Adrenal gland (tissue), 19 donors: ENCODE results near the gene MAPRE3. TPM values are rescaled to one million over a fixed set of nuclear protein-coding genes. Genes with fewer than 3 reads are reported as not detected.
"Not testable (repeated sequence)": the region's sequence is repeated elsewhere in the genome, so short reads cannot be mapped to it uniquely, and the experiment has no call there.

Experiments used
- DNase-seq, 7 donors: peaks; one replicate each; pipeline ENCODE4 v3.0.0-alpha.2; 2019 to 2020
- H3K27ac ChIP-seq, 5 donors: fragments of 200-600 bp; sonication (generic) in 4 of 5; 1 replicate in 3 of 5; 2 replicates in 2 of 5; pipeline versions ENCODE4 v1.5.1 to v1.8.0; 2016 to 2020; ENCODE audit warnings: mild to moderate bottlenecking in 1 of 5
- H3K27me3 ChIP-seq: fragments of 200-600 bp; 2 replicates; pipeline ENCODE4 v1.8.0; 2021
- H3K36me3 ChIP-seq, 2 donors: fragments of 200-600 bp; replicated peaks in 1 of 2; 1 replicate in 1 of 2; 2 replicates in 1 of 2; pipeline versions ENCODE4 v1.5.1 to v1.8.0; 2018 to 2022
- H3K4me1 ChIP-seq, 2 donors: fragments of 200-600 bp; replicated peaks in 1 of 2; 1 replicate in 1 of 2; 2 replicates in 1 of 2; pipeline versions ENCODE4 v1.5.1 to v1.8.0; 2018 to 2021
- H3K4me3 ChIP-seq, 4 donors: fragments of 200-600 bp; sonication (generic) in 3 of 4; one replicate each; pipeline ENCODE4 v1.5.1; 2016 to 2018
- H3K9me3 ChIP-seq, 3 donors: fragments of 200-600 bp; sonication (generic) in 1 of 3; replicated peaks in 1 of 3; 1 replicate in 2 of 3; 2 replicates in 1 of 3; pipeline versions ENCODE4 v1.5.1 to v1.8.0; 2016 to 2021
- POLR2A ChIP-seq, 2 donors: fragments of 450-650 bp; IDR thresholded peaks; one replicate each; pipeline ENCODE4 v1.6.1; 2017; ENCODE audit warnings: antibody characterized with exemption in 2 of 2, mild to moderate bottlenecking in 2 of 2, moderate library complexity in 1 of 2
- WGBS, 4 donors: extraction: QIAGEN DNeasy Blood & Tissue Kit in 2 of 4; methylation state at CpG; one replicate each; pipeline versions ENCODE4 v1.1.5 to v1.1.7; 2013 to 2017; 5-methylcytosine and 5-hydroxymethylcytosine counted together
- intact Hi-C, 2 donors: fragments of 100-400 bp; cut with DNase I; formaldehyde crosslinking; loops; one replicate each; pipeline versions ENCODE4 v1.14.1 to v1.15.0; 2022 to 2023
- long read RNA-seq, 10 donors: library from polyadenylated mRNA in 3 of 10; unstranded in 2 of 10; stranded (forward) in 1 of 10; transcript quantifications; one replicate each; pipeline ENCODE4 v2.0.0 and lab custom pipeline, GENCODE V29; 2021 to 2026
- polyA plus RNA-seq, 3 donors: library from polyadenylated mRNA; stranded (reverse); fragments of 200-250 nt in 2 of 3; fragments of 350-450 nt in 1 of 3; fragmentation: Illumina TruSeq in 1 of 3; extraction: RNeasy Lipid Tissue Mini Kit (QIAGEN cat#74804) in 1 of 3; gene quantifications; one replicate each; pipeline ENCODE4 v1.2.3, GENCODE V29; 2013 to 2014
- total RNA-seq, 9 donors: library from RNA; depleted of rRNA in 4 of 9; stranded (reverse); fragments of >200 nt in 4 of 9; fragments of 120-200 nt in 1 of 9; fragmentation: NEBNext Ultra II Directional in 1 of 9; extraction: Animal tissue kit (Norgen Biotek cat#: 25700) in 1 of 9; gene quantifications; one replicate each; pipeline versions ENCODE4 v1.1.0 to v1.2.4, GENCODE V29; 2013 to 2023
- TF ChIP-seq, protein P1 (sequence below), 6 experiments: fragments of 450-650 bp in 4 of 6; fragments of 200-600 bp in 2 of 6; sonication (generic) in 1 of 6; IDR thresholded peaks; 1 replicate in 5 of 6; 2 replicates in 1 of 6; pipeline versions ENCODE4 v1.5.1 to v1.8.0; 2016 to 2021; ENCODE audit warnings: antibody characterized with exemption in 6 of 6, mild to moderate bottlenecking in 2 of 6, moderate library complexity in 1 of 6
- donor health status: healthy with polysubstance abuse.
- donor health status: Bipolar disorder and iron deficiency.
- donor health status: DM: yes; HTN: yes; CAD: no.
- donor health status: DM: no; HTN: no; CAD: no.
- donor health status: DM: no; HTN: no; CAD: no.
- donor health status: DM: yes; HTN: yes; CAD: no.

The MAPRE3 gene
- total RNA-seq (10 to 100 TPM; 11.0 to 27.9 (median 18.6) TPM), polyA plus RNA-seq (10 to 100 TPM; 26.5 to 73.0 (median 30.5) TPM)
- long read RNA-seq, donor 1, transcript MAPRE3-201 (7 exons, 1,892 nt): major isoform, 11 of 91 reads
- long read RNA-seq, donor 1, transcript MAPRE3-203 (7 exons, 1,801 nt): minor isoform, 9 of 91 reads
- long read RNA-seq, donor 1, partial matches to known transcripts: 70 of 91 reads
- long read RNA-seq, donor 1, other reads (novel, unspliced or antisense): 0 of 91 reads
- long read RNA-seq, donor 2, transcript MAPRE3-201 (7 exons, 1,892 nt): major isoform, 13 of 24 reads
- long read RNA-seq, donor 2, transcript MAPRE3-203 (7 exons, 1,801 nt): minor isoform, 8 of 24 reads
- long read RNA-seq, donor 2, partial matches to known transcripts: 0 of 24 reads
- long read RNA-seq, donor 2, other reads (novel, unspliced or antisense): 0 of 24 reads
- long read RNA-seq, donor 3, transcript MAPRE3-203 (7 exons, 1,801 nt): major isoform, 6 of 10 reads
- long read RNA-seq, donor 3, partial matches to known transcripts: 0 of 10 reads
- long read RNA-seq, donor 3, other reads (novel, unspliced or antisense): 0 of 10 reads
- long read RNA-seq, donor 4, partial matches to known transcripts: 0 of 2 reads
- long read RNA-seq, donor 4, other reads (novel, unspliced or antisense): 0 of 2 reads
- long read RNA-seq, donor 5, transcript MAPRE3-201 (7 exons, 1,892 nt): major isoform, 11 of 38 reads
- long read RNA-seq, donor 5, transcript MAPRE3-203 (7 exons, 1,801 nt): minor isoform, 5 of 38 reads
- long read RNA-seq, donor 5, partial matches to known transcripts: 3 of 38 reads
- long read RNA-seq, donor 5, other reads (novel, unspliced or antisense): 19 of 38 reads
- long read RNA-seq, donor 6, transcript MAPRE3-201 (7 exons, 1,892 nt): major isoform, 7 of 11 reads
- long read RNA-seq, donor 6, partial matches to known transcripts: 1 of 11 reads
- long read RNA-seq, donor 6, other reads (novel, unspliced or antisense): 3 of 11 reads
- long read RNA-seq, donor 7, partial matches to known transcripts: 0 of 6 reads
- long read RNA-seq, donor 7, other reads (novel, unspliced or antisense): 0 of 6 reads
- long read RNA-seq, donor 8, transcript MAPRE3-201 (7 exons, 1,892 nt): major isoform, 14 of 19 reads
- long read RNA-seq, donor 8, partial matches to known transcripts: 0 of 19 reads
- long read RNA-seq, donor 8, other reads (novel, unspliced or antisense): 0 of 19 reads
- long read RNA-seq, donor 9, transcript MAPRE3-203 (7 exons, 1,801 nt): major isoform, 10 of 23 reads
- long read RNA-seq, donor 9, transcript MAPRE3-201 (7 exons, 1,892 nt): minor isoform, 8 of 23 reads
- long read RNA-seq, donor 9, partial matches to known transcripts: 0 of 23 reads
- long read RNA-seq, donor 9, other reads (novel, unspliced or antisense): 0 of 23 reads
- long read RNA-seq, donor 10, partial matches to known transcripts: 0 of 6 reads
- long read RNA-seq, donor 10, other reads (novel, unspliced or antisense): 0 of 6 reads

DNA sequence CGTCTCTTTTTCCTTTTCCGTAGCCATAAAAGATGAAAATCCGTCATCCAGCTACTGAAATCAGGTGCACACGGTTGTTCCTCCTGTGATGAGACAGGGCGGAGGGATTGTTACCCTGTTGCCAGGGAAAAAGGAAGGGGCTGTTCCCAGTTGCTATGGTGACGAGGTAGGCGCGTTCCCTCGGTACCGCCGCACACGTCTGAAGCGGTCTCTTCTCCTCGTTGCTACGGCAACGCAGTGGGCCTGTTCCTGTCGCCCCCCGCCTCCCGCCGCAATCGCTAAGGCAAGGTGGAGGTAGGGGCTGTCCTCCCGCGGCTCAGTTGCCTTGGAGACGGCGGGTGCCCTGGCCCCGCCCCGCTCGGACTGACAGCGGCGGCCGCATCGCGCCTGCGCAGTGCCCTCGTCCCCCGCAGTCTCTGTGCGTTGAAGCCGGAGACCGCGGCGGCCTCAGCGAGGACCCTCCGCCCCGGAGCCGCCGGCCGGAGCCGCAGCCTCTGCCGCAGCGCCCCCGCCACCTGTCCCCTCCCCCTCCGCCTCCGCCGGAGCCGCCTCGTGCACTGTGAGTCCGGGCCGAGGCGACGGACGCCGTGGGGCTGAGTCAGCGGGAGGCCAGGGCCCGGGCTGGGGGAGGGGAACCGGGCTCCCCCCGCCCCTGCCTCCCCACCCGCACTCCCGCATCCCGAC is at the start of gene MAPRE3:
TSS of gene MAPRE3 (plus strand) at position 394 of the 684 bp plus-strand sequence. CDS start 51,582 bp downstream, outside the sequence.
- DNase-seq: peak; percentile 61 to 91 (median 77)
- 0 to 1% (median 0%) methylated on average over 12 to 67 of the region's 69 CpGs for WGBS, 4 donors
- Histone ChIP-seq H3K4me1 (peaks cover 3 to 17% of the 10 kb centered on the region in 2 donors), H3K4me3 (peak within 1 kb of the TSS; percentile 25 to 78 (median 54)), H3K27ac (peak within 1 kb of the TSS in 3 of 5 donors; percentile 6 to 64 (median 64)), H3K36me3 (no peaks in the 10 kb centered on the region), H3K27me3 (no peaks in the 10 kb centered on the region), H3K9me3 (no peaks in the 10 kb centered on the region)
- TF ChIP-seq, protein P1, sequence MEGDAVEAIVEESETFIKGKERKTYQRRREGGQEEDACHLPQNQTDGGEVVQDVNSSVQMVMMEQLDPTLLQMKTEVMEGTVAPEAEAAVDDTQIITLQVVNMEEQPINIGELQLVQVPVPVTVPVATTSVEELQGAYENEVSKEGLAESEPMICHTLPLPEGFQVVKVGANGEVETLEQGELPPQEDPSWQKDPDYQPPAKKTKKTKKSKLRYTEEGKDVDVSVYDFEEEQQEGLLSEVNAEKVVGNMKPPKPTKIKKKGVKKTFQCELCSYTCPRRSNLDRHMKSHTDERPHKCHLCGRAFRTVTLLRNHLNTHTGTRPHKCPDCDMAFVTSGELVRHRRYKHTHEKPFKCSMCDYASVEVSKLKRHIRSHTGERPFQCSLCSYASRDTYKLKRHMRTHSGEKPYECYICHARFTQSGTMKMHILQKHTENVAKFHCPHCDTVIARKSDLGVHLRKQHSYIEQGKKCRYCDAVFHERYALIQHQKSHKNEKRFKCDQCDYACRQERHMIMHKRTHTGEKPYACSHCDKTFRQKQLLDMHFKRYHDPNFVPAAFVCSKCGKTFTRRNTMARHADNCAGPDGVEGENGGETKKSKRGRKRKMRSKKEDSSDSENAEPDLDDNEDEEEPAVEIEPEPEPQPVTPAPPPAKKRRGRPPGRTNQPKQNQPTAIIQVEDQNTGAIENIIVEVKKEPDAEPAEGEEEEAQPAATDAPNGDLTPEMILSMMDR (IDR thresholded peaks at IDR 0.05): peak in 1 of 6 experiments; percentile 2
- TF ChIP-seq POLR2A (IDR thresholded peaks at IDR 0.05): peak in 1 of 2 donors; percentile 24
- intact Hi-C loops: no loop called here

DNA sequence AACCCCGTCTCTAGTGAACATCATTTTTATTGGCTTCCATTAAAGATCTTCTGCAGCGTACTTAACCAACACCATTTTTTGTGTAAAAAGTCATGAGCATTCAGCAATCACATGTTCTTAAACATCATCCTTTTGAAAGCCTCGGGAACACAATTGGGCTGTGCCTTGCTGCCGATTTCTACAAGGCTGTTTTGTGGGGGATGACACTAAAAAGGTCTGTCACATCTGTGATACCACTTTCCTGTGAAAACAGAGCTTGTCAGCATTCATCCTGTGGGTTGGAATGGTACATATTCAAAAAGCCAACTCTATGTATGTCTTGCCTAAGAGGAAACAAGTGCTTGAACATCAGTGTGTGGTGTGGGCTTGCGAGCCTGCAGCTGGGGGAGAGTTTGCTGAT is 49.1 kb upstream of the MAPRE3 start:
- no peaks in the 10 kb centered on the region for H3K36me3 ChIP-seq
- no peak for TF ChIP-seq POLR2A (IDR thresholded peaks at IDR 0.05)
- TF ChIP-seq, protein P1 (IDR thresholded peaks at IDR 0.05): no peak
- H3K4me3 ChIP-seq: no peak overlapping the region
- WGBS, 4 donors: 80 to 92% (median 84%) methylated on average over 5 of the region's 5 CpGs
- H3K27ac ChIP-seq: no peak overlapping the region
- H3K27me3 ChIP-seq: no peaks in the 10 kb centered on the region
- no peaks in the 10 kb centered on the region for H3K9me3 ChIP-seq
- no peaks in the 10 kb centered on the region for H3K4me1 ChIP-seq
- intact Hi-C loops: no loop called here
- peak in 1 of 7 donors; percentile 17 for DNase-seq

GRCh38 chr2:26922405-26923188 is 47.8 kb upstream of the MAPRE3 start:
- TF ChIP-seq, protein P1 (IDR thresholded peaks at IDR 0.05): peak; percentile 27 to 57 (median 48)
- TF ChIP-seq POLR2A (IDR thresholded peaks at IDR 0.05): no peak
- H3K36me3 ChIP-seq: no peaks in the 10 kb centered on the region
- no peaks in the 10 kb centered on the region for H3K9me3 ChIP-seq
- 10 to 18% (median 14%) methylated on average over 8 of the region's 8 CpGs for WGBS, 4 donors
- no peak overlapping the region for H3K27ac ChIP-seq
- no peaks in the 10 kb centered on the region for H3K4me1 ChIP-seq
- H3K4me3 ChIP-seq: no peak overlapping the region
- H3K27me3 ChIP-seq: no peaks in the 10 kb centered on the region
- intact Hi-C loops: no loop called here
- peak; percentile 42 to 85 (median 62) for DNase-seq

DNA sequence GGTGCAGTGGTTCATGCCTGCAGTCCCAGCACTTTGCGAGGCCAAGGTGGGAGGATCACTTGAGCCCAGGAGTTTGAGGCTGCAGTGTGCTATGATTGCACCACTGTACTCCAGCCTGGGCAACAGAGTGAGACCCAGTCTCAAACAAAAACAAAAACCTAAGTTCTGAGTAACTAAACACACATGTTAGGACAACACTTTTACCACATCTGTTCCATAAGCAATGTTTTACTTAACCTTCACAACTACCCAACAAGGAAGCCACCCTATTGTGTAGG is 47.3 kb upstream of the MAPRE3 start:
- H3K9me3 ChIP-seq, H3K4me1 ChIP-seq, H3K27me3 ChIP-seq, DNase-seq, H3K36me3 ChIP-seq, intact Hi-C loops, H3K4me3 ChIP-seq, H3K27ac ChIP-seq: not testable (repeated sequence)
- WGBS, 4 donors: 73 to 100% (median 81%) methylated on average over 1 of the region's 1 CpG
